HG03025 (cell line): Measurements from ENCODE around the gene MXD4.

ENCODE experiments used
- ATAC-seq: cut with Tn5 transposase; IDR thresholded peaks from one replicate; pipeline ENCODE4 v1.9.1; 2021; ENCODE audit warnings: mild to moderate bottlenecking, moderate library complexity; ENCODE audit not compliant: unreplicated experiment, low FRiP score

MXD4 gene

GRCh38 chr4:2261853-2262144, at the start of gene MXD4:
TSS of gene MXD4 (minus strand) at chr4:2262109. CDS start at chr4:2261980, 129 bp downstream.
- ATAC-seq = no peak

- ATAC-seq = no peak
These were observed 45.0 kb upstream of the MXD4 start for GRCh38 chr4:2306773-2307410.

DNA sequence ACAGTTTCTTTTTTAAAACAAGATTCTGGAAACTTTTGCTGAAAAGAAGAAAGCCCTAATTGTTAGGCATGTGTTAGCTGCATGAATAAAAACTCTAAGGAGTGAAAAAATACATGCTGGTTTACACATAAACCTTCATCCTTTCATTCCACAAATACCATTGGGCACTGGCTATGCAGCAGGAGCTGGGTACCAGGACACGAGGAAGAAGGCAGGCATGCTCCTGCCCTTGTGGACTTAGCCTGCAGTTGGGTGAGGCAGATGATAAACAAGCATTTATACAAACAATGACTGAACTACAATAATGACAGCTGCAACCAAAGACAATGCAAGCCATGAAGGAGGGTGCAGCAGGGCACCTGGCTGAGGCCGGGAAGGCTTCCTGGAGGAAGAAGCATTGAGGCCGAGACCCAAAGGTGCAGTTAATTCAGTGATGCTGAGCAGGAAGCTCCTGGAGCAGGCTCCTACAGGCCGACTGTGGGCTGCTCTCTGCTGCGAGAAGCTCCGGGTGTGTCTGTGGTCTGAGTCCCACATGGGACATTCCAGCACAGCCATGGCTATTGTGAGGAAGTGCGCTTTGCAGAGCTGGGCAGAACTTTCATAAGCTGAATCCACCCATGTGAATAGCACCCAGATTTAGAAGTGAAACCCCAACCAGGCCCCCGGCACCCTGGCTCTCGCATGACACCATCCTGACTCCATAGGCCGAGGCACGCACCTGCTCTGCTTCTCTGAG, 44.0 kb upstream of the MXD4 start:
- ATAC-seq = no peak

GRCh38 chr4:2304877-2305561, 43.1 kb upstream of the MXD4 start:
- ATAC-seq = no peak

GRCh38 chr4:2304321-2304876, 42.5 kb upstream of the MXD4 start:
- ATAC-seq = no peak

DNA sequence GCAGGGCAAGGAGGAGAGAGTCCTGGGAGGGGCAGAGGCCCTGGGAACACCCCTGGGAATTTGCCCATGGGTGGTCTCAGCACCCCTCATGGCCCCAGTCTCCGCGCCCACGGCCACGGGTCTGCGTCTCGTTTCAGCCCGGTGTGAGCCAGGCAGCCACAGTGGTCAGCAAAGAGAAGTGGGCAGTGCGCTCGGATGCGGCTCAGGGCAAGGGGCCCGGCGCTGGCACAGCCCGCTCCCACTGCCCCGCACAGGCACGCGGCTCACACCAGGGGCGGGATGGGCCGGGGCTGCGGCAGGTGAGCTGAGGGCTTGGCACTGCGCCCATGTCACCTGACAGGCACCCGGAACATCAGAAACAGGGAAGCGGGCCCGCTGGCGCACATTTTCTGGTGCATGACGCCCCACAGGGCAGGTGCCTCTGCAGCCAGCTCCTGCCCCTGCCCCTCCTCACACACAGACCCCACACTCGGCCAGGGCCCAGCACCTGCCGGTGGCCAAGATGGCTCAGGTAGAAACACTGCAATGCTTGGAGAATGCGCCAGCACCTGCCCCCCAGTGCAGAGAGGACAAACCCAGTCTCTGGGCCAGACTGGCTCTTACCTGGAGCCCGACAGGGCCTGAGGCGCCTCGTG, 41.9 kb upstream of the MXD4 start:
- ATAC-seq = no peak

GRCh38 chr4:2303121-2303685, 41.3 kb upstream of the MXD4 start:
- ATAC-seq = no peak

DNA sequence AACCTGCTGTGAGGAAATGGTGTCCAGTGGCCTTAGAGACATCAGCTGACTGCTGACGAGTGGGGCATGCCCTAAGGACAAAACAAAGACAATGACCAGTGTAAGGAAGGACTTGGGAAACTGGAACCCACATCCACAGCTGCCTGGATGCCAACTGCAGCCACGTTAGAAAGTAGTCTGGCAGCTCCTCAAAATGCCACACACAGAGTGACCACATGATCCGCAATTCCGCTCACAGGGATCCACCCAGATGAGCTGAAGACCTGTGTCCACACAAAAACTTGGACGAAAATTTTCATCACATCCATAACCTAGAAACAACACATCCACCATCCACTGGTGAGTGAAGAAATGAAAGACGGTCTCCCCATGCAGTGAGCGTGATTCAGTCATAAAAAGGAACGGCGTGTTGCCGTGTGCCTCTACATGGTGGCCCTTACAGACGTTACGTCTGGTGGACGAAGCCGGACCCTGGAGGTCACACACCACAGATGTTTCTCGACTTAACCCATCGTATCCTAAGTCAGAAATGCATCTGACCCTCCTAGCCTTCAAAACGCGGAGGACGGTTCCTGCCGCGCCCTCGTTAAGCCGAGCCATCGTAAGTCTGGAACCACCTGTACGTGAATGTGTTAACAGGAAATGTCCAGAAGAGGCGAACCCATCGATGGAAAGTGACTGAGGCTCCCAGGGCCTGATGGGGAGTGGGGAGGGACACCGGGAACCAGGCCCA, 40.6 kb upstream of the MXD4 start:
- ATAC-seq = no peak

DNA sequence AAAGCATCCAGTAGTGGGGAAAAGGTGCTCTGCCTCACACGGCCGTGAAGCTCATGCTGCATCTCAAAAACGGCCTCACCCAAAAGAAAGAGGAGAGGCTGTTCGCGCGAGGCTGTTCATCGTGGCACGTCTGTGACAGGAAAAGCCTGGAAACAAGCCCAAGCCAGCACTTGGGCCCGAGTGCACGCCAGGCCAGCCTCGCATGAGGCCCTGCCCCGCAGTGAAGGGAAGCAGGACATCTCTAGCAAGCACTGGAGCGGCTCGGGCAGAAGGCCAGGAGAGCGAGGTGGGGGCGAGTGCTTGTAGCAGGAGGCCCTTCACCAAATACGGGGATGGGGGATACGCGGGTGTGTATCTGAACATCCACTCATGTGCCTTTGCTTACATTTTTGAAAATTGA, 39.9 kb upstream of the MXD4 start:
- no peak for ATAC-seq

GRCh38 chr4:2301225-2301642, 39.3 kb upstream of the MXD4 start:
- ATAC-seq = no peak

GRCh38 chr4:2300431-2301224, 38.7 kb upstream of the MXD4 start:
- no peak for ATAC-seq

DNA sequence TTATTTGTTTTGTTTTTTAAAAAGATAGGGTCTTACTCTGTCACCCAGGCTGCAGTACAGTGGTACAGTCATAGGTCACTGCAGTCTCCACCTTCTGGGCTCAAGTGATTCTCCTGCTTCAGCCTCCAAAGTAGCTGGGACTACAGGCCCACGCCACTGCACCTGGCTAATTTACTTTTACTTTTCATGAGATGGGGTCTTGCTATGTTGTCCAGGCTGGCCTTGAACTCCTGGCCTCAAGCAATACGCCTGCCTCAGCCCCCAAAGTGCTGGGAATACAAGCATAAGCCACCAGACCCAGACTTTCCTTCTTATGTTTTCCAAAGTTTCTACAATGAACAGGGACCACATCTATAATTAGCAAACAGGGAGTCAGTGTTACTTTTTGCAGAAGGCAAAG, 37.9 kb upstream of the MXD4 start:
- no peak for ATAC-seq

- no peak for ATAC-seq
These were observed 36.7 kb upstream of the MXD4 start for GRCh38 chr4:2298532-2298991.

GRCh38 chr4:2297606-2298531, 36.0 kb upstream of the MXD4 start:
- ATAC-seq = no peak

GRCh38 chr4:2296631-2297601, 35.0 kb upstream of the MXD4 start:
- no peak for ATAC-seq

GRCh38 chr4:2295900-2296442, 34.1 kb upstream of the MXD4 start:
- no peak for ATAC-seq

GRCh38 chr4:2295500-2295899, 33.6 kb upstream of the MXD4 start:
- ATAC-seq = no peak
